MM.1S (cell line): ENCODE measurements around the gene FOXP1.

Experiments
- EZH2 ChIP-seq: fragments of 300-600 bp; sonication (generic); optimal IDR thresholded peaks from 2 replicates; pipeline ENCODE3; 2017; ENCODE audit warnings: low read depth, mild to moderate bottlenecking, antibody characterized with exemption, low read length, mixed read lengths
- EZH2phosphoT487 ChIP-seq: fragments of 300-600 bp; sonication (generic); IDR thresholded peaks from 2 replicates; pipeline ENCODE4 v1.6.1; 2018; ENCODE audit warnings: antibody characterized with exemption, low read length

GRCh38 chr3:71408903-71409302 lies 174.6 kb downstream of the FOXP1 start:
- TF ChIP-seq EZH2phosphoT487 (no peak), EZH2 (no peak)
